A673 (cell line): ENCODE data around the gene KANK3. TPM values are rescaled to one million over a fixed set of nuclear protein-coding genes. Genes with fewer than 3 reads are reported as not detected.

Experiments
- BruUV-seq: library from RNA; stranded (reverse); fragments of 400-500 nt; replicated peaks from 2 replicates; lab custom pipeline; 2021; lab: Mats Ljungman, UMichigan
- CTCF ChIA-PET: fragments of 300-600 bp; sonication (Branson Sonifier 250); formaldehyde crosslinking; loops from one replicate; lab custom pipeline; 2022; ENCODE audit warnings: antibody characterized with exemption; lab: Charles Lee
- POLR2A ChIA-PET: fragments of 300-600 bp; sonication (Branson Sonifier 250); formaldehyde crosslinking; loops from one replicate; lab custom pipeline; 2022; ENCODE audit warnings: antibody characterized with exemption; ENCODE audit not compliant: low non-redundant PET; lab: Charles Lee
- DNase-seq: peaks from one replicate; pipeline ENCODE4 v3.0.0-alpha.2; 2015; ENCODE audit warnings: low spot score
- H3K27ac ChIP-seq: fragments of 200-600 bp; sonication (generic); 2 replicates; pipeline ENCODE4 v1.5.1; 2016; ENCODE audit warnings: mixed run types, low read depth, mild to moderate bottlenecking, mixed read lengths, antibody characterized with exemption, low read length; ENCODE audit not compliant: poor library complexity, severe bottlenecking
- H3K27me3 ChIP-seq: fragments of 200-600 bp; sonication (generic); replicated peaks from 2 replicates; pipeline ENCODE4 v1.6.1; 2017; ENCODE audit warnings: mixed run types, low read depth, mild to moderate bottlenecking, mixed read lengths, antibody characterized with exemption, low read length; ENCODE audit not compliant: insufficient read depth, poor library complexity
- H3K36me3 ChIP-seq: fragments of 200-600 bp; sonication (generic); 2 replicates; pipeline ENCODE4 v1.6.1; 2016; ENCODE audit warnings: mixed run types, mild to moderate bottlenecking, mixed read lengths, antibody characterized with exemption, low read length; ENCODE audit not compliant: insufficient read depth, poor library complexity, severe bottlenecking
- H3K4me1 ChIP-seq: fragments of 200-600 bp; sonication (generic); 2 replicates; pipeline ENCODE4 v1.6.1; 2017; ENCODE audit warnings: mixed run types, mild to moderate bottlenecking, mixed read lengths, antibody characterized with exemption, low read length; ENCODE audit not compliant: insufficient read depth, poor library complexity, severe bottlenecking
- H3K4me3 ChIP-seq: fragments of 200-600 bp; sonication (generic); 2 replicates; pipeline ENCODE4 v1.5.1; 2016; ENCODE audit warnings: low read depth, mixed run types, mild to moderate bottlenecking, mixed read lengths, low read length; ENCODE audit not compliant: poor library complexity, severe bottlenecking
- H3K9me3 ChIP-seq: fragments of 200-600 bp; sonication (generic); 2 replicates; pipeline ENCODE4 v1.6.1; 2016; ENCODE audit warnings: mixed run types, low read depth, mild to moderate bottlenecking, mixed read lengths, antibody characterized with exemption, low read length; ENCODE audit not compliant: poor library complexity, severe bottlenecking
- CTCF ChIP-seq: fragments of 300-800, 200-600 bp; sonication (generic); conservative IDR thresholded peaks from 2 replicates; pipeline ENCODE4 v1.5.1; 2017; ENCODE audit warnings: low read depth, mild to moderate bottlenecking, antibody characterized with exemption, low read length, moderate library complexity, mixed read lengths
- EZH2 ChIP-seq: fragments of 200-600 bp; sonication (generic); IDR thresholded peaks from 2 replicates; pipeline ENCODE4 v1.6.1; 2017; ENCODE audit warnings: borderline replicate concordance, low read depth, mild to moderate bottlenecking, mixed read lengths, antibody characterized with exemption, low read length; ENCODE audit not compliant: poor library complexity, severe bottlenecking
- intact Hi-C: fragments of 100-400 bp; cut with micrococcal nuclease; formaldehyde crosslinking; loops from one replicate; pipeline ENCODE4 v1.10.0; 2022; ENCODE audit not compliant: unreplicated experiment
- total RNA-seq: library from RNA; stranded (reverse); gene quantifications from 2 replicates; pipeline ENCODE4 v1.2.3, GENCODE V29; 2021

KANK3 gene
- total RNA-seq, 1 experiment from 2014 or later: 0.73 TPM

GRCh38 chr19:8373867-8374813 is 31.1 kb upstream of the KANK3 start:
- no peak overlapping the region for H3K4me3 ChIP-seq
- POLR2A ChIA-PET: no interaction called here
- no peaks in the 10 kb centered on the region for H3K4me1 ChIP-seq
- no peak for DNase-seq
- no peak overlapping the region for H3K27ac ChIP-seq
- no peak for TF ChIP-seq EZH2
- no peak for TF ChIP-seq CTCF
- intact Hi-C loops: no loop called here
- H3K9me3 ChIP-seq: no peaks in the 10 kb centered on the region
- H3K36me3 ChIP-seq: no peaks in the 10 kb centered on the region
- no peaks in the 10 kb centered on the region for H3K27me3 ChIP-seq
- CTCF ChIA-PET: no interaction called here
- BruUV-seq: no TSS peak

DNA sequence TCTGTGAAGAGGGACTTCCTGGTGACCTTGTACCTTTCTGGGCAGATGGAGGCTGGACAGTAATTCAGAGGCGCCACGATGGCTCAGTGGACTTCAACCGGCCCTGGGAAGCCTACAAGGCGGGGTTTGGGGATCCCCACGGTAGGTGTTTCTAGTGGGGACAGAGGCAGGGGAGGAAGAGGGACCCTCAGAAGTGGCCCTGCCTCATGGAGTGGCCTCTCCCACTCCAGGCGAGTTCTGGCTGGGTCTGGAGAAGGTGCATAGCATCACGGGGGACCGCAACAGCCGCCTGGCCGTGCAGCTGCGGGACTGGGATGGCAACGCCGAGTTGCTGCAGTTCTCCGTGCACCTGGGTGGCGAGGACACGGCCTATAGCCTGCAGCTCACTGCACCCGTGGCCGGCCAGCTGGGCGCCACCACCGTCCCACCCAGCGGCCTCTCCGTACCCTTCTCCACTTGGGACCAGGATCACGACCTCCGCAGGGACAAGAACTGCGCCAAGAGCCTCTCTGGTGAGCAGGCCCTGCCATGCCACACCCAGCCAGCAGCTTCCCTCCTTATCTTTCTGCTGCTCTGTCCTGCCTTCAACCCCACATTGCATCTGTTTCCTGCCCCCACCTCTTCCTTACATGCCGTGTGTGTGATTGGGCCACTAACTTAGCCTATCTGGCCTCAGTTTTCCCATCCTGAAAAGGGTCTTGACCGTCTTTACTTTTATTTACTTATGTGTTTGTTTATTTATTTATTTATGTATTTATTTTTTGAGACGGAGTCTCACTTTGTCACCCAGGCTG is 28.1 kb upstream of the KANK3 start:
- ChIA-PET POLR2A (interaction anchor here (0.6 kb wide), 1 partner anchor 198 kb away, joined by 4 read pairs; no protein-coding TSS in a partner anchor), CTCF (no interaction called here)
- Histone ChIP-seq H3K27me3 (no peaks in the 10 kb centered on the region), H3K4me1 (peaks cover 17% of the 10 kb centered on the region), H3K4me3 (no peak overlapping the region), H3K27ac (no peak overlapping the region), H3K36me3 (no peaks in the 10 kb centered on the region), H3K9me3 (no peaks in the 10 kb centered on the region)
- TF ChIP-seq EZH2 (no peak), CTCF (no peak)
- no peak for DNase-seq
- no TSS peak for BruUV-seq
- intact Hi-C loops: no loop called here

- no TSS peak for BruUV-seq
- ChIA-PET POLR2A (no interaction called here), CTCF (no interaction called here)
- intact Hi-C loops: no loop called here
- Histone ChIP-seq H3K27me3 (no peaks in the 10 kb centered on the region), H3K9me3 (no peaks in the 10 kb centered on the region), H3K4me1 (peaks cover 17% of the 10 kb centered on the region), H3K4me3 (no peak overlapping the region), H3K36me3 (no peaks in the 10 kb centered on the region), H3K27ac (no peak overlapping the region)
- DNase-seq: no peak
- TF ChIP-seq CTCF: no peak
- TF ChIP-seq EZH2: no peak
These were observed 27.3 kb upstream of the KANK3 start for GRCh38 chr19:8370176-8371010.
